Endometrial microvascular endothelial cells (primary cell): ENCODE data around the gene ZBTB45. TPM values are rescaled to one million over a fixed set of nuclear protein-coding genes. Genes with fewer than 3 reads are reported as not detected.

Source experiments
- total RNA-seq: library from RNA; depleted of rRNA; stranded (reverse); fragments of >200 nt; gene quantifications from one replicate; pipeline ENCODE4 v1.2.3, GENCODE V29; 2015; ENCODE audit errors: inconsistent ontology term

Gene ZBTB45
- total RNA-seq, 1 donor from 2014 or later = 10.3 TPM

Other genes with a start within 250 kb of the ZBTB45 start
- gene ZNF8, start 240.9 kb downstream of the ZBTB45 start, total RNA-seq = 2.9 TPM
- gene ERVK3-1, start 214.4 kb downstream of the ZBTB45 start, total RNA-seq = 44.8 TPM
- gene ZSCAN22, start 192.8 kb downstream of the ZBTB45 start, total RNA-seq = 1.3 TPM
- not detected for gene A1BG, start 166.3 kb downstream of the ZBTB45 start, total RNA-seq
- 0.19 TPM for gene ZNF497, start 157.1 kb downstream of the ZBTB45 start, total RNA-seq
- 3.1 TPM for gene ZNF837, start 138.8 kb downstream of the ZBTB45 start, total RNA-seq
- 2,433 TPM for gene RPS5, start 132.5 kb downstream of the ZBTB45 start, total RNA-seq
- not detected for gene RNF225, start 124.2 kb downstream of the ZBTB45 start, total RNA-seq
- 2.6 TPM for gene ZNF584, start 111.2 kb downstream of the ZBTB45 start, total RNA-seq
- 3.3 TPM for gene ZNF132, start 79.7 kb downstream of the ZBTB45 start, total RNA-seq
- 8.5 TPM for gene ZNF324B, start 68.2 kb downstream of the ZBTB45 start, total RNA-seq
- gene ZNF324, start 52.7 kb downstream of the ZBTB45 start, total RNA-seq = 7.5 TPM
- 7.4 TPM for gene ZNF446, start 43.5 kb downstream of the ZBTB45 start, total RNA-seq
- 13.9 TPM for gene SLC27A5, start 7.8 kb downstream of the ZBTB45 start, total RNA-seq
- gene TRIM28, start 24.3 kb upstream of the ZBTB45 start, total RNA-seq = 420 TPM
- 67.3 TPM for gene CHMP2A, start 35.3 kb upstream of the ZBTB45 start, total RNA-seq
- 37.9 TPM for gene UBE2M, start 38.8 kb upstream of the ZBTB45 start, total RNA-seq
- gene MZF1, start 53.5 kb upstream of the ZBTB45 start, total RNA-seq = 12.7 TPM